IPS-20b (cell line): ENCODE results near the gene RCAN3.
A peak's percentile ranks its signal among the peaks of the same experiment; 100 is the strongest.
"Not testable (repeated sequence)": the region's sequence is repeated elsewhere in the genome, so short reads cannot be mapped to it uniquely, and the experiment has no call there.

Source experiments
- H3K27ac ChIP-seq: one replicate; pipeline ENCODE4 v1.5.1; 2013; ENCODE audit warnings: low read length
- H3K27me3 ChIP-seq: 2 replicates; pipeline ENCODE4 v1.6.1; 2013; ENCODE audit warnings: mild to moderate bottlenecking, low read length, inconsistent platforms; ENCODE audit not compliant: insufficient read depth
- H3K36me3 ChIP-seq: 2 replicates; pipeline ENCODE4 v1.6.1; 2013; ENCODE audit warnings: low read depth, mild to moderate bottlenecking, inconsistent platforms, low read length, moderate library complexity; ENCODE audit not compliant: insufficient read depth
- H3K4me1 ChIP-seq: 2 replicates; pipeline ENCODE4 v1.6.1; 2013; ENCODE audit warnings: mild to moderate bottlenecking, control low read depth, inconsistent platforms, low read length, moderate library complexity; ENCODE audit not compliant: insufficient read depth
- H3K4me3 ChIP-seq: 2 replicates; pipeline ENCODE4 v1.5.1; 2013; ENCODE audit warnings: mild to moderate bottlenecking, low read length, inconsistent platforms
- H3K9ac ChIP-seq: 2 replicates; pipeline ENCODE4 v1.6.1; 2013; ENCODE audit warnings: low read depth, mild to moderate bottlenecking, inconsistent platforms, low read length, moderate library complexity
- H3K9me3 ChIP-seq: 2 replicates; pipeline ENCODE4 v1.6.1; 2013; ENCODE audit warnings: mild to moderate bottlenecking, low read depth, low read length, inconsistent platforms; ENCODE audit not compliant: insufficient read depth

The RCAN3 gene

DNA sequence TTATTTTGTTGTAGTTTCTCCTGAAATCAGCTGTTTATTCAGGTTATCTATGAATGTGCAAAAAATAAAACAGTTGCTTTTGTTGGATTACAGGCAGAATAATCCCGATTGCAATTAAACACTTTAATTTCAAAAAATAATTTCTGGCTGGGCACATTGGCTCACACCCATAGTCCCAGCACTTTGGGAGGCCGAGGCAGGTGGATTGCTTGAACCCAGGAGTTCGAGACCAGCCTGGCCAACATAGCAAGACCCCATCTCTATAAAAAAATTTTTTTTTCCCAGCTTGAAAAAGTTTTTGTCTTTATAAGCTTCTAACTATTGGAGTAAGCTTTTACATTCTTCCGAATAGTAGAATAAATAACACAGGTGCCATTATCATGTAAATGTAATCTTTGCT is 15.3 kb downstream of the RCAN3 start:
- peaks cover 10% of the 10 kb centered on the region; the same call in 1 of the 2 replicates for H3K36me3 ChIP-seq
- no peak overlapping the region for H3K4me3 ChIP-seq
- no peaks in the 10 kb centered on the region; the same call in 1 of the 2 replicates for H3K4me1 ChIP-seq
- no peak overlapping the region for H3K9ac ChIP-seq
- H3K27ac ChIP-seq, result no peak overlapping the region
- H3K27me3 ChIP-seq, result no peaks in the 10 kb centered on the region
- H3K9me3 ChIP-seq, result no peaks in the 10 kb centered on the region

DNA sequence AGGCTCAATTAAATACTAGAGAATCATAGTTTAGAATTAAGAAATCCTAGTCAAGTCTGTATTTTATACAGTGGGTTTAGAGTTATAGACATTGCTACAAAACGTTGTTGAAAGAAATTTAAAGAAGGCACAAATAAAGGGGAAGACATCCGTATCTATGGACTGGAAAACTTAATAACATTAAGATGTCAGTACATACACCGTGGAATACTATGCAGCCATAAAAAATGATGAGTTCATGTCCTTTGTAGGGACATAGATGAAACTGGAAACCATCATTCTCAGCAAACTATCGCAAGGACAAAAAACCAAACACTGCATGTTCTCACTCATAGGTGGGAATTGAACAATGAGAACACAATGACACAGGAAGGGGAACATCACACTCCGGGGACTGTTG is 17.6 kb downstream of the RCAN3 start:
- H3K27me3 ChIP-seq, H3K4me3 ChIP-seq, H3K27ac ChIP-seq, H3K9ac ChIP-seq, H3K9me3 ChIP-seq, H3K4me1 ChIP-seq: not testable (repeated sequence)
- peaks cover 10% of the 10 kb centered on the region; the same call in 1 of the 2 replicates for H3K36me3 ChIP-seq

GRCh38 chr1:24525606-24526005 is 23.0 kb downstream of the RCAN3 start:
- H3K27ac ChIP-seq, result no peak overlapping the region
- H3K4me3 ChIP-seq, result no peak overlapping the region
- H3K27me3 ChIP-seq, result no peaks in the 10 kb centered on the region
- H3K9ac ChIP-seq, result no peak overlapping the region
- H3K9me3 ChIP-seq, result no peaks in the 10 kb centered on the region
- no peaks in the 10 kb centered on the region for H3K36me3 ChIP-seq
- H3K4me1 ChIP-seq, result no peaks in the 10 kb centered on the region

DNA sequence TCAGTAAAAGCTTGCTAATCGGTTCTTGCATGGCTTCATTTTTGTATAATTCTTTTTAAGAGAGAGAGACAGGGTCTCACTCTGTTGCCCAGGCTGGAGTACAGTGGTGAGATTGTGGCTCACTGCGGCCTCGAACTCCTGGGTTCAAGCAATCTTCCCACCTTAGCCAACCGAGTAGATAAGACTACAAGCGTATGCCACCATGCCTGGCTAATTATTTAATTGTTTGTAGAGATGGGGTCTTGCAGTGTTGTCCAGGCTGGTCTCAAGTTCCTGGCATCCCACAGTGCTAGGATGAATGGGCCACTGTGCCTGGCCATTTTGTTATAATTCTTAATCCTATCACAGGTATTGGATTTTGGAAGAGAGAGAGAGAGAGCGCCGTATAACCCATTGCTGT is 23.4 kb downstream of the RCAN3 start:
- Histone ChIP-seq H3K4me1 (no peaks in the 10 kb centered on the region), H3K27ac (no peak overlapping the region), H3K36me3 (no peaks in the 10 kb centered on the region), H3K27me3 (no peaks in the 10 kb centered on the region), H3K9me3 (no peaks in the 10 kb centered on the region), H3K4me3 (no peak overlapping the region), H3K9ac (no peak overlapping the region)

GRCh38 chr1:24526940-24527542 is 24.4 kb downstream of the RCAN3 start:
- Histone ChIP-seq H3K9me3 (no peaks in the 10 kb centered on the region), H3K9ac (no peak overlapping the region), H3K4me1 (no peaks in the 10 kb centered on the region), H3K4me3 (no peak overlapping the region), H3K27me3 (no peaks in the 10 kb centered on the region), H3K27ac (no peak overlapping the region), H3K36me3 (0 out of 2 replicates have a peak, but pooled peaks cover 3% of the 10 kb centered on the region)

- no peak overlapping the region for H3K4me3 ChIP-seq
- no peaks in the 10 kb centered on the region for H3K27me3 ChIP-seq
- no peaks in the 10 kb centered on the region for H3K9me3 ChIP-seq
- H3K27ac ChIP-seq, result no peak overlapping the region
- no peak overlapping the region for H3K9ac ChIP-seq
- H3K36me3 ChIP-seq, result peaks cover 7% of the 10 kb centered on the region; the same call in 1 of the 2 replicates
- H3K4me1 ChIP-seq, result no peaks in the 10 kb centered on the region
Observed at GRCh38 chr1:24528744-24529143, 26.1 kb downstream of the RCAN3 start.

GRCh38 chr1:24529292-24529691 is 26.7 kb downstream of the RCAN3 start:
- H3K4me3 ChIP-seq, H3K27ac ChIP-seq, H3K27me3 ChIP-seq, H3K9ac ChIP-seq, H3K4me1 ChIP-seq, H3K36me3 ChIP-seq, H3K9me3 ChIP-seq: not testable (repeated sequence)

DNA sequence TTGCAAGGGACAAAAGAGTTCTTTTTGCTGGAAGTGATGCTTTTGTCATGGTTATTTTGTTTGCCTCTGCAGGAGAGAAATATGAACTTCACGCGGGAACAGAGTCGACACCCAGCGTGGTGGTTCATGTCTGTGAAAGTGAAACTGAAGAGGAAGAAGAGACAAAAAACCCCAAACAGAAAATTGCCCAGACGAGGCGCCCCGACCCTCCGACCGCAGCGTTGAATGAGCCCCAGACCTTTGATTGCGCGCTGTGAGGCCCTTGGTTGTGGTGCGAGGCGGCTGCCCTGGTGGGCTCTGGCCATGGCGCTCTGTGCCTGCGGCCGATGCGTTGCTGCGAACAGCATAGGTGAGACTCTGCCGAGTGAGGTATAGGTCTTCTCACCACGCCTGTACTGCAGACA is 32.4 kb downstream of the RCAN3 start:
- Histone ChIP-seq H3K4me3 (no peak overlapping the region), H3K9ac (no peak overlapping the region; the same call in 1 of the 2 replicates), H3K9me3 (no peaks in the 10 kb centered on the region), H3K27me3 (no peaks in the 10 kb centered on the region), H3K27ac (no peak overlapping the region), H3K36me3 (peaks cover 29% of the 10 kb centered on the region), H3K4me1 (peaks cover 12% of the 10 kb centered on the region; the same call in 1 of the 2 replicates)

- peaks cover 29% of the 10 kb centered on the region for H3K36me3 ChIP-seq
- H3K4me1 ChIP-seq, result peaks cover 13% of the 10 kb centered on the region; the same call in 1 of the 2 replicates
- no peak overlapping the region for H3K4me3 ChIP-seq
- H3K9me3 ChIP-seq, result no peaks in the 10 kb centered on the region
- H3K27ac ChIP-seq, result no peak overlapping the region
- no peaks in the 10 kb centered on the region for H3K27me3 ChIP-seq
- no peak overlapping the region for H3K9ac ChIP-seq
Observed at GRCh38 chr1:24535778-24536177, 33.1 kb downstream of the RCAN3 start.

DNA sequence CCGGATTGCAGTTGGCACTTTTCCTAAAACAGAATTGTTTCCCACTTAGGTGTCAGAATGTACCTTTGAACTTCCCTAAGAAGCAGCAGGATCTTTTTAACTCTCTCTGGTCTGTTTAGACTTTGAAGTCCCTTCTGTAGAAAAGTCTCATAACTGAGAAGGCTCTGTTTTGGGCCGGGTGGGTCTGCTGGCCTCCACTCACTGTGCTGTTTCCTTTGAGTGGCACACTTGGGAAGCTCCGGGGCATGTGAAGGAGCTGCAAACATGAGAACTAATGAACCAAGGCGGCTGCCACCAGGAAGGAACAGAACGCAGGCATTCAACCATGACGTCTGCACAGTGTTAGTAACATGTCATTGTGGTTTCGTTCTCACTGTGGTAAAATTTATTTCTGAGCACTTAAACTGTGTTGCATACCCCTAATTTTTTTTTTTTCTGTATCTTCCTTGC is 33.8 kb downstream of the RCAN3 start:
- Histone ChIP-seq H3K9ac (no peak overlapping the region), H3K4me3 (no peak overlapping the region), H3K27ac (no peak overlapping the region), H3K9me3 (no peaks in the 10 kb centered on the region), H3K36me3 (peaks cover 29% of the 10 kb centered on the region), H3K27me3 (no peaks in the 10 kb centered on the region), H3K4me1 (peaks cover 19% of the 10 kb centered on the region)

DNA sequence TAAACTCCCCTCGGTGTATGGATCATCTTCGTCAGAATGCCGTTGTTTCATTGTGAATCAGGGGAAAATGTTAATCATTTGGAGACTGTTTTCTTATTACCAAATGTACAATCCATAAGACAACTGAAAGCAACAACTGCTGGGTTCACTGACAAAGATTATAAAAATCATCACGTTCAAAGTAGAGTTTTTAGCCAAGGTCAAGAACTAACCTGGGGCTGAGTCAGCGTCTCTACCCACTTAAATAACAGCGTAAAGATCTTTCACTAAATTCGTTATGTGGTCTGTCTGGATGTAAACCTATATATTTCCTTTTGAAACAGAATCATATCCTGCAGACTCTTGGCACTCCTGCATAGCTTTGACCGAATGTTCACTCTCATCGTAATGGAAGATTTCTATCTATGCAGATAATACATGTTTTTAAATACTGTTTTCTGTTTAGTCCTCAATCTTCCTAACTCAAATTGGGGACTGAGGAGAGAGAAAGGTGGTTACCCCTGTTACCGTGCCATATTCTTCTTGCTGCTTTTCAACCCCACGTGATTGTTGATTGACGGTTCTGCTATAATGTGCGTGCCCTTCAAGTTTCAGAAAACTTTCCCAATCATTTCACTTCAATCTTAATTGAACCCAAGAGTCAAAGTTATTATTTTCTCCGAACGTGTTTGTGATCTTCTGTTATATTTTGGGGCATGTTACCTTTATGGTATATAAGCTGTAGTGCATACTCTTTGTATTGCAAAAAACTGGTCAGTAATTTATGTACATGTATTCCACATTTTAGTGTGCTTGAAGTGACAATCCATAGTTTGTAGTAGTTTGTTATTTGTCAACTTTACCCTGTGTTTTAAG is 37.6 kb downstream of the RCAN3 start:
- H3K4me1 ChIP-seq, result peaks cover 17% of the 10 kb centered on the region
- H3K36me3 ChIP-seq, result peaks cover 17% of the 10 kb centered on the region
- peak overlapping the region; percentile 41; the same call in 1 of the 2 replicates for H3K9ac ChIP-seq
- H3K27me3 ChIP-seq, result no peaks in the 10 kb centered on the region
- H3K4me3 ChIP-seq, result no peak overlapping the region
- no peak overlapping the region for H3K27ac ChIP-seq
- no peaks in the 10 kb centered on the region for H3K9me3 ChIP-seq
